ENCODE results near the gene ATP6V0B. TPM values are rescaled to one million over a fixed set of nuclear protein-coding genes. Genes with fewer than 3 reads are reported as not detected.

ATP6V0B gene
- total and polyA plus RNA-seq, 10 of the 15 experiments (the other 5 are each of a cell fraction or from before 2014, with no cell fraction given): 65.3 to 250 (median 144) TPM

GRCh38 chr1:44013949-44014348 lies 39.2 kb downstream of the ATP6V0B start:
- POLR2A ChIA-PET: no interaction called here

DNA sequence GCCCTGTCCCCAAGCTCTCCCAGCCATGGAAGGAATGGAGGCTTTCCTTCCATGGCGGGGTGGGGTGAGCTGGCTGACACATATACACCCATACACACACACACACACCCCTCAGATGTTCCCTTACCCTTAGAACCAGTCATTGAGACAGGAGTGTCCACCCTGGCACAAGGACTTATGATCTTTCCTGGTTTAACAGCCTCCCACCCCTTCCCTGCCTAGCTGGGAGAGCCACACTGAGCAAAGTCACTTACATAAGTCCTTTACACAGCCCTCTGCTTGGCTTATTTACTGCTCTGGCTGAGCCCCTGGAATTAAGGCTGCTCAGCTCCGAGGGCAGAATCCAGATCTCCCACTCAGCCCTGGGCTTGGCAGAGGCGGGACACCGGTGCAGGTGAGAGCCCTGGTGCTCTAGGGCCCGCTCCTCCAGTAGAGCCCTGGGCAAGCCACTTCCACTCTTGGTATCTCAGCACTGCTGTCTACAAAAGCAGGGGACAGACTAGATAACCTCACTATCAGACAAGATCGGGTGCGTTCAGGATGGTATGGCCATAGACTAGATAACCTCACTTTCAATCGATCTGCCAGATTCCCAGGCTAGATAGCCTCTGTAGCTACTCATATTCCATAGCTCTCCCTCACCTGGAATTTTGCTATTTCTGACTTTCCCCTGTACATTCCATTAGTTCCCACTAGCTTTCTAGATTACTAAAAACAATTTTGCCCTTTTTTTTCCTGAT lies 39.8 kb downstream of the ATP6V0B start:
- Histone ChIP-seq H4K20me1 (ENCODE audit: control insufficient read depth, insufficient read depth) (no peaks in the 10 kb centered on the region), H3K9me3 (replicated peaks; ENCODE audit: control insufficient read depth, insufficient read depth, low read length) (no peaks in the 10 kb centered on the region), H3K79me2 (ENCODE audit: control insufficient read depth, insufficient read depth, low read length) (no peaks in the 10 kb centered on the region), H3K27ac (ENCODE audit: control insufficient read depth, insufficient read depth) (no peak overlapping the region), H3K4me2 (ENCODE audit: control insufficient read depth, insufficient read depth) (no peak overlapping the region), H2AFZ (ENCODE audit: control insufficient read depth, low read depth, low read length) (no peak overlapping the region), H3K4me1 (ENCODE audit: control insufficient read depth, insufficient read depth, low read length) (no peaks in the 10 kb centered on the region), H3K4me3 (no peak overlapping the region), H3K36me3 (ENCODE audit: control insufficient read depth in 2 of 2, insufficient read depth in 2 of 2, low read length in 1 of 2) (no peaks in the 10 kb centered on the region), H3K27me3 (replicated peaks in 1 of 2; ENCODE audit: control insufficient read depth in 2 of 2, insufficient read depth in 2 of 2, low read length in 1 of 2) (no peaks in the 10 kb centered on the region; a peak in 1 of 4 replicates), H3K9ac (ENCODE audit: control insufficient read depth, insufficient read depth, low read length) (no peak overlapping the region)
- ChIA-PET POLR2A (no interaction called here), SMC1A (ENCODE audit: uncharacterized antibody, unreplicated experiment) (interaction anchor here (0.6 to 1.7 kb wide), 3 partner anchors 9 to 66 kb away, joined by 3 to 5 read pairs (median 3); no protein-coding TSS in a partner anchor), RAD21 (ENCODE audit: unreplicated experiment) (interaction anchor here (0.5 kb wide), 1 partner anchor 16 kb away, joined by 3 read pairs; the partner anchor contains the start of gene SLC6A9), CTCF (interaction anchor here (0.8 to 2.3 kb wide), 4 partner anchors 9 to 34 kb away, joined by 3 to 15 read pairs (median 4); no protein-coding TSS in a partner anchor)
- intact Hi-C loops (cut with micrococcal nuclease; ENCODE audit: unreplicated experiment): no loop called here
- no peak for FAIRE-seq
- WGBS (ENCODE audit: insufficient coverage, insufficient replicate concordance, low lambda C conversion rate, missing lambda C conversion rate): 35% methylated on average over 8 of the region's 8 CpGs
- peak; percentile 21; the same call in 1 of the 3 replicates for ATAC-seq
- BruUV-seq (replicated peaks): no TSS peak
- in situ Hi-C loops (cut with MboI): no loop called here
- DNase-seq (ENCODE audit: low read depth, low spot score): no peak
- TF ChIP-seq ASH2L (IDR thresholded peaks at IDR 0.05; ENCODE audit: borderline replicate concordance, low read depth) (no peak), ZNF24 (IDR thresholded peaks at IDR 0.05) (no peak), HDAC6 (IDR thresholded peaks at IDR 0.05; ENCODE audit: unreplicated experiment) (no peak), BACH1 (IDR thresholded peaks at IDR 0.05; ENCODE audit: borderline replicate concordance) (no peak), GABPA (IDR thresholded peaks at IDR 0.05; ENCODE audit: low read depth) (no peak), WRNIP1 (IDR thresholded peaks at IDR 0.05; ENCODE audit: borderline replicate concordance, low read depth, low read length) (no peak)
- TF ChIP-seq, protein P1, sequence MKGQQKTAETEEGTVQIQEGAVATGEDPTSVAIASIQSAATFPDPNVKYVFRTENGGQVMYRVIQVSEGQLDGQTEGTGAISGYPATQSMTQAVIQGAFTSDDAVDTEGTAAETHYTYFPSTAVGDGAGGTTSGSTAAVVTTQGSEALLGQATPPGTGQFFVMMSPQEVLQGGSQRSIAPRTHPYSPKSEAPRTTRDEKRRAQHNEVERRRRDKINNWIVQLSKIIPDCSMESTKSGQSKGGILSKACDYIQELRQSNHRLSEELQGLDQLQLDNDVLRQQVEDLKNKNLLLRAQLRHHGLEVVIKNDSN (IDR thresholded peaks at IDR 0.05; ENCODE audit: borderline replicate concordance, extremely low read length, insufficient read depth, low read depth, low read length): no peak
- TF ChIP-seq, protein P2, sequence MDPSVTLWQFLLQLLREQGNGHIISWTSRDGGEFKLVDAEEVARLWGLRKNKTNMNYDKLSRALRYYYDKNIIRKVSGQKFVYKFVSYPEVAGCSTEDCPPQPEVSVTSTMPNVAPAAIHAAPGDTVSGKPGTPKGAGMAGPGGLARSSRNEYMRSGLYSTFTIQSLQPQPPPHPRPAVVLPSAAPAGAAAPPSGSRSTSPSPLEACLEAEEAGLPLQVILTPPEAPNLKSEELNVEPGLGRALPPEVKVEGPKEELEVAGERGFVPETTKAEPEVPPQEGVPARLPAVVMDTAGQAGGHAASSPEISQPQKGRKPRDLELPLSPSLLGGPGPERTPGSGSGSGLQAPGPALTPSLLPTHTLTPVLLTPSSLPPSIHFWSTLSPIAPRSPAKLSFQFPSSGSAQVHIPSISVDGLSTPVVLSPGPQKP (IDR thresholded peaks at IDR 0.05; ENCODE audit: low read depth, low read length): no peak
- TF ChIP-seq, protein P3, sequence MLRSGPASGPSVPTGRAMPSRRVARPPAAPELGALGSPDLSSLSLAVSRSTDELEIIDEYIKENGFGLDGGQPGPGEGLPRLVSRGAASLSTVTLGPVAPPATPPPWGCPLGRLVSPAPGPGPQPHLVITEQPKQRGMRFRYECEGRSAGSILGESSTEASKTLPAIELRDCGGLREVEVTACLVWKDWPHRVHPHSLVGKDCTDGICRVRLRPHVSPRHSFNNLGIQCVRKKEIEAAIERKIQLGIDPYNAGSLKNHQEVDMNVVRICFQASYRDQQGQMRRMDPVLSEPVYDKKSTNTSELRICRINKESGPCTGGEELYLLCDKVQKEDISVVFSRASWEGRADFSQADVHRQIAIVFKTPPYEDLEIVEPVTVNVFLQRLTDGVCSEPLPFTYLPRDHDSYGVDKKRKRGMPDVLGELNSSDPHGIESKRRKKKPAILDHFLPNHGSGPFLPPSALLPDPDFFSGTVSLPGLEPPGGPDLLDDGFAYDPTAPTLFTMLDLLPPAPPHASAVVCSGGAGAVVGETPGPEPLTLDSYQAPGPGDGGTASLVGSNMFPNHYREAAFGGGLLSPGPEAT (IDR thresholded peaks at IDR 0.05; ENCODE audit: low read depth): no peak

More at GRCh38 chr1:44013949-44014348, 39.2 kb downstream of the ATP6V0B start:
- CTCF ChIA-PET: interaction anchor here (1.1 to 2.3 kb wide), 3 partner anchors 8 to 79 kb away, joined by 4 to 15 read pairs (median 5); no protein-coding TSS in a partner anchor
- TF ChIP-seq DPF2 (IDR thresholded peaks at IDR 0.05): no peak
- H4K20me1 ChIP-seq (ENCODE audit: control insufficient read depth, insufficient read depth): no peaks in the 10 kb centered on the region
- DNase-seq (ENCODE audit: low read depth, low spot score) (no peak), FAIRE-seq (no peak), ATAC-seq (no peak; the same call in 2 of the 3 replicates)
- no peak overlapping the region for H3K4me2 ChIP-seq (ENCODE audit: control insufficient read depth, insufficient read depth)
- in situ Hi-C loops (cut with MboI): no loop called here
- intact Hi-C loops (cut with micrococcal nuclease; ENCODE audit: unreplicated experiment): no loop called here
- no peak overlapping the region for H2AFZ ChIP-seq (ENCODE audit: control insufficient read depth, low read depth, low read length)
- WGBS (ENCODE audit: insufficient coverage, insufficient replicate concordance, low lambda C conversion rate, missing lambda C conversion rate): 26% methylated on average over 5 of the region's 5 CpGs
- no peaks in the 10 kb centered on the region for H3K36me3 ChIP-seq (ENCODE audit: control insufficient read depth in 2 of 2, insufficient read depth in 2 of 2, low read length in 1 of 2)
- H3K27ac ChIP-seq (ENCODE audit: control insufficient read depth, insufficient read depth): no peak overlapping the region
- H3K4me3 ChIP-seq: no peak overlapping the region
- H3K27me3 ChIP-seq (replicated peaks in 1 of 2; ENCODE audit: control insufficient read depth in 2 of 2, insufficient read depth in 2 of 2, low read length in 1 of 2): no peaks in the 10 kb centered on the region; a peak in 1 of 4 replicates
- no peaks in the 10 kb centered on the region for H3K9me3 ChIP-seq (replicated peaks; ENCODE audit: control insufficient read depth, insufficient read depth, low read length)
- no TSS peak for BruUV-seq (replicated peaks)
- RAD21 ChIA-PET (ENCODE audit: unreplicated experiment): interaction anchor here (1.9 kb wide), 1 partner anchor 23 kb away, joined by 5 read pairs; no protein-coding TSS in a partner anchor
- no peak overlapping the region for H3K9ac ChIP-seq (ENCODE audit: control insufficient read depth, insufficient read depth, low read length)
- no peaks in the 10 kb centered on the region for H3K4me1 ChIP-seq (ENCODE audit: control insufficient read depth, insufficient read depth, low read length)
- H3K79me2 ChIP-seq (ENCODE audit: control insufficient read depth, insufficient read depth, low read length): no peaks in the 10 kb centered on the region
- SMC1A ChIA-PET (ENCODE audit: uncharacterized antibody, unreplicated experiment): interaction anchor here (0.6 to 1.7 kb wide), 2 partner anchors 9 to 32 kb away, joined by 3 to 5 read pairs; no protein-coding TSS in a partner anchor

All from GM12878 (cell line).